Activated naive CD8-positive, alpha-beta T cell (primary cell): Measurements from ENCODE around the gene CHADL.

Experiments
- H3K27ac Mint-ChIP-seq: one replicate; pipeline ENCODE4 v1.8.0; 2021; ENCODE audit warnings: mixed read lengths
- H3K27me3 Mint-ChIP-seq: one replicate; pipeline ENCODE4 v1.8.0; 2021; ENCODE audit warnings: mixed read lengths
- H3K36me3 Mint-ChIP-seq: one replicate; pipeline ENCODE4 v1.8.0; 2021; ENCODE audit warnings: mixed read lengths
- H3K4me1 Mint-ChIP-seq: one replicate; pipeline ENCODE4 v1.8.0; 2021; ENCODE audit warnings: low read depth, mixed read lengths
- H3K4me3 Mint-ChIP-seq: one replicate; pipeline ENCODE4 v1.8.0; 2021; ENCODE audit warnings: mild to moderate bottlenecking, mixed read lengths
- H3K9me3 Mint-ChIP-seq: one replicate; pipeline ENCODE4 v1.8.0; 2021; ENCODE audit warnings: low read depth, mixed read lengths

CHADL gene

DNA sequence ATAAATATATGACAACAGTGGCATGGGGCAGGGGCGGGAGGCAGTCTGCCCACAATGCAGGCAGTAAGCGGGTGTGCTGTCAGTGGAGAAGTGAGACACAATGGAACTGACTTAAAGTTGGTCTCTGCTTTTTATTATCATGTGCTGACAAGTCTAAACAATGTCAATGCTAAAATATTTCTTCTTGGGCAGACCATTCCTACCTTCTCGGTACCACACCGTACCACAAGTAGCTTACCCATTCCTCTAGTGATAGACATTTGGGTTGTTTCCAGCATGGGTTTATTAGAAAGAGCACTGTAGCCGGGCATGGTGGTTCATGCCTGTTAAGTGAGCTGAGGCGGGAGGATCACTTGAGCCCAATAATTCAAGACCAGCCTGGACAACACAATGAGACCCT, 2.6 kb upstream of the CHADL start:
- H3K9me3 Mint-ChIP-seq = no peaks in the 10 kb centered on the region
- no peak overlapping the region for H3K4me3 Mint-ChIP-seq
- H3K27ac Mint-ChIP-seq = no peak overlapping the region
- H3K36me3 Mint-ChIP-seq = no peaks in the 10 kb centered on the region
- H3K4me1 Mint-ChIP-seq = peaks cover 4% of the 10 kb centered on the region
- H3K27me3 Mint-ChIP-seq = no peaks in the 10 kb centered on the region

DNA sequence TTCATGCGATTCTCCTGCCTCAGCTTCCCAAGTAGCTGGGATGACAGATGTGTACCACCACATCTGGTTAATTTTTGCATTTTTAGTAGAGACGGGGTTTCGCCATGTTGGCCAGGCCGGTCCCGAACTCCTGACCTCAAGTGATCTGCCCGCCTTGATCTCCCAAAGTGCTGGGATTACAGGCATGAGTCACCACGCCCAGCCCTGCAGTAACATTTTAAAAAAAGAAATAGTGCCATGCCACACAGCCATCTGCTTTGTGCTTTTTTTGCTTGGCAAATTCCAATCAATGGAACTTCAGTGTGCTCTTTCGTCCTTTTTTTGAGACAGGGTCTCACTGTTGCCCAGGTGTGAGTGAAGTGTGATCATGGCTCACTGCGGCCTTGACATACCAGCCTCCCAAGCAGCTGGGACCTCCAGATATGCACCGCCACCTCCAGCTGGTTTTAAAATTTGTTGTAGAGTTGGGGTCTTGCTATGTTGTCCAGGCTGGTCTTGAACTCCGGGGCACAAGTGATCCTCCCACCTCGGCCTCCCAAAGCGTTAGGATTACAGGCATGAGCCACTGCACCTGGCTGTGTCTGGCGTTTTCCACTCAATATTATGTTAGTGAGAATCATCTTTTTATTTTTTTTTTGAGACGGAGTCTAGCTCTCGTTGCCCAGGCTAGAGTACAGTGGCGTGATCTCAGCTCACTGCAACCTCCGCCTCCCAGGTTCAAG, 1.8 kb upstream of the CHADL start:
- no peak overlapping the region for H3K4me3 Mint-ChIP-seq
- no peaks in the 10 kb centered on the region for H3K9me3 Mint-ChIP-seq
- no peaks in the 10 kb centered on the region for H3K36me3 Mint-ChIP-seq
- H3K27me3 Mint-ChIP-seq = no peaks in the 10 kb centered on the region
- no peak overlapping the region for H3K27ac Mint-ChIP-seq
- H3K4me1 Mint-ChIP-seq = peaks cover 4% of the 10 kb centered on the region

DNA sequence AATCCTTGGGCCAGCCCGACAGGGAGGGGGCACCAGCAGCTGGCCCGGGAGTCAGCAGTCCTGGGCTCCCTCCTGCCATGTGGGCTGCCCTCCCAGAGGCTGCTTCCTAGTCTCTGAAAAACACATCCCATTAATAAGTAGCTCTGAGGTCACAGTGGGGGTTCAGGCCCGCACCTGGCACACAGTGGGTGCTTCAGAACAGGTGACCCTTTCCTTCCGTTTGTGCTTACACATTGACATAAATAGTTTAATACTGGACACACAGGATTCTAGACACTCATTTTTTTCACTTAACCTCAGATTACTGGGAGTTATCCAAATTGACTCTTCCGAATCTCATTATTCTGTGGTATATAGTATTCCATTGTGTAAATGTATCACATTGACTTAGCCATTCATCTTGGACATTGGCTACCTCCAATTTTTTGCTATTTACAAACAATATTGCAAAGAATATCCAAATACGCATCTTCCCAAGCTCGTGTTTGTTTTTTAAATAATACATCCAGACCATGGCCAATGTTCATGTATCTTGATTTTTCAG, 474 bp upstream of the CHADL start:
- Mint-ChIP-seq H3K4me3 (no peak overlapping the region), H3K27me3 (no peaks in the 10 kb centered on the region), H3K9me3 (no peaks in the 10 kb centered on the region), H3K36me3 (no peaks in the 10 kb centered on the region), H3K4me1 (peaks cover 10% of the 10 kb centered on the region), H3K27ac (no peak overlapping the region)

DNA sequence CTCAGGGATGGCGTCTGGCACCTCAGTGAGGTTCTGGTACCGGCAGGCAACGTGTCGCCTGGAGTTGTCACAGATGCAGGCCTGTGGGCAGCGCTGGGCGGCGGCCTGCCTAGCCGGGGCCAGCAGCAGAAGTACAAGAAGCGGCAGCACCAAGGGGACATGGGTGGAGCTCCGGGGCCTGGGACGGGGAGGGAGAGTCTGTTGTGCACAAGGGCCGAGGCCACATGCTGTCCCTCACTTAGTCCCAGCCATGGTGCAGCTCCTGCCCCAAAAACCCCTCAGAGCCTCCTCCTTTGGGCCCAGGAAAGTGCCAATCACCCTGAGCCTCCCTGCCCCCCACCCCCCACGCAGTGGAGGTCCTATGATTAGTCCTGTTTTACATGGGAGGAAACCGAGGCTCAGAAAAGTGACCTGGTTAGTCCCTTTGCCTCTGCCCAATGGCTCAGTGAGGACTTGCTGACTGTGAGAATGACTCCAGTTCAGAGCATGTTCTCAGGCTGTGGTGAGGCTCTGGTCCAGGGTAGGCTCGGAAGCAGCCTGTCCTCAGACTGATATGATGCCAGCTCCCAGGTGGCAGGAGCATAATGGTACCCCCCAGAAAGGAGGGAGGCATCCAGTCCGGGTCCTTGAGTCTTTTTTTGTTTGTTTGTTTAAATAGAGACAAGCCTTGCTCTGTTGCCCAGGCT, 1.1 kb downstream of the CHADL start:
- Mint-ChIP-seq H3K4me1 (peaks cover 10% of the 10 kb centered on the region), H3K9me3 (no peaks in the 10 kb centered on the region), H3K27me3 (no peaks in the 10 kb centered on the region), H3K27ac (no peak overlapping the region), H3K36me3 (no peaks in the 10 kb centered on the region), H3K4me3 (no peak overlapping the region)

DNA sequence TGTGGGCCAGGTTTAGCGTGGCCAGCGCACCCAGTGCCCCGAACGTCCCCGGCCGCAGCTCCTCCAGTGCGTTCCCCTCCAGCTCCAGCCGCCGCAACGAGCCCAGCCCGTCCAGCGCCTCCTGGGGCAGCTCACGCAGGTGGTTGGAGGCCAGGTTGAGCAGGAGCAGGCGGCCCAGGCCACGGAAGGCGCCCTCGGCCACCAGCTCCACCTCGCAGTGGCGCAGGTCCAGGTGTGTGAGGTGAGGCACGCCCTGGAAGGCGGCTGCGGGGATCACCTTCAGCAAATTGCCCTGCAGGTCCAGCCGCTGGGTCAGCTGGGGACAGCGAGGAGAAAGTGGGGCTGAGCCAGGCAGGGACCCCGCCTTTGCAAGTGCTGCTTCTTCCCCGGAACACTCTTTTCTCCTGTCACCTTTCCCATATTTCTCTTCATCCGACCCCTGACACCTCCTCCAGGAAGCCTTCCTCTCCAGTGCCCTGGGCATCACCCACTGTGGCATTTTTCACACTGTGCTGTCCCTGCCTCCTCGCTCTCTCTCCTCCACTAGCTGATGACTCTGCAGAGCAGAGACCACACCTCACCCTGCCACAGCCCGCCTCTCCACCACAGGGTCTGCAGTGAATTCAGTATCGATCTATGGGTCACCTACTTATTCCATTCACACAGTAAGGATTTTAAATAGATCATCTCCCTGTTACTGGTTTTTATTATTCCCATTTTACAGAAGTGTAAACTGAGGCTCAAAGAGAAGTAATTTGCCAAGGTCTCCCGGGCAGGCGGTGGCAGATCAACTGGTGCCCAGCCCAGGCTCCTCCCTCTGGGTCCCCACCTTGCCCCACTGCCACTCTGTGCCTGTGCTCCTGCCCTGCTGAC, 1.9 kb downstream of the CHADL start:
- H3K27ac Mint-ChIP-seq = peak overlapping the region; percentile 13
- no peaks in the 10 kb centered on the region for H3K9me3 Mint-ChIP-seq
- H3K4me1 Mint-ChIP-seq = peaks cover 10% of the 10 kb centered on the region
- H3K36me3 Mint-ChIP-seq = no peaks in the 10 kb centered on the region
- no peaks in the 10 kb centered on the region for H3K27me3 Mint-ChIP-seq
- H3K4me3 Mint-ChIP-seq = peak overlapping the region; percentile 78

DNA sequence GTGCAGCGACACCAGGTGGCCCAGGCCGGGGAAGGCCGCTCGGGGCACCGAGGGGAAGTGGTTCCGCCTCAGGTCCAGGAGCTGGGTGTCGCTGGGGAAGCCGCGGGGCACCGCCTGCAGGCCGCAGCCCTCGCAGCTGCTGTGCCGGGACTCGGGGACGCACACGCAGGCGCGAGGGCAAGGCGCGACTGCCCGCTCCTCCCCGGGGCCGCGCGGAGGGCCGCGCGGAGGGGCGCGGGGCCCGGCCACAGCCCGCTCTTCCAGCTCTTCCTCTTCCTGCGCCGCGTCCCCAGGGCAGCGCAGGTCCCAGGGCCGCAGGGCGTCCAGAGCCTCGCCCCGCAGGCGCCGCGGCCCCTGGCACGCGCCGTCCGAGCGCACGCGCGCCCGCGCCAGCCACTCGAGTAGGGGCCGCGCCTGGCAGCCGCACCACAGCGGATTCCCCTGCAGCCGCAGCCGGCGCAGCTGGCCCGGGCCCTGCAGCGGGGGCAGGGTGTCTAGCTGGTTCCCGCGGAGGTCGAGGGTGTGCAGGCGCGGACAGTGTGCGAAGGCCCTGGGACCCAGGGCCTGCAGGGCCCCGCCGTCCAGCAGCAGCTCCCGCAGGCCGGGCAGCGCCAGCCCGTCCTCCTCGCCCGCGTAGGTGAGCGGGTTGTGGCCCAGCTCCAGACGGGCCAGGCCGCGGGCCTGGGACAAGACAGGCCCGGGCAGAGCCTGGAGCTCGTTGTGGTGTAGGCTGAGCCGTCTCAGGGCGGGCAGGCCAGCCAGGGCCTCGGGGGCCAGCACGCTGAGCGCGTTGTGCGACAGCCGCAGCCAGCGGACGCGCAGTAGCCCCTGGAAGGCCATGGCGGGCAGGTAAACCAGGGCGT, 2.8 kb downstream of the CHADL start:
- Mint-ChIP-seq H3K4me1 (peaks cover 10% of the 10 kb centered on the region), H3K4me3 (peak overlapping the region; percentile 70), H3K36me3 (no peaks in the 10 kb centered on the region), H3K27ac (no peak overlapping the region), H3K9me3 (no peaks in the 10 kb centered on the region), H3K27me3 (no peaks in the 10 kb centered on the region)

DNA sequence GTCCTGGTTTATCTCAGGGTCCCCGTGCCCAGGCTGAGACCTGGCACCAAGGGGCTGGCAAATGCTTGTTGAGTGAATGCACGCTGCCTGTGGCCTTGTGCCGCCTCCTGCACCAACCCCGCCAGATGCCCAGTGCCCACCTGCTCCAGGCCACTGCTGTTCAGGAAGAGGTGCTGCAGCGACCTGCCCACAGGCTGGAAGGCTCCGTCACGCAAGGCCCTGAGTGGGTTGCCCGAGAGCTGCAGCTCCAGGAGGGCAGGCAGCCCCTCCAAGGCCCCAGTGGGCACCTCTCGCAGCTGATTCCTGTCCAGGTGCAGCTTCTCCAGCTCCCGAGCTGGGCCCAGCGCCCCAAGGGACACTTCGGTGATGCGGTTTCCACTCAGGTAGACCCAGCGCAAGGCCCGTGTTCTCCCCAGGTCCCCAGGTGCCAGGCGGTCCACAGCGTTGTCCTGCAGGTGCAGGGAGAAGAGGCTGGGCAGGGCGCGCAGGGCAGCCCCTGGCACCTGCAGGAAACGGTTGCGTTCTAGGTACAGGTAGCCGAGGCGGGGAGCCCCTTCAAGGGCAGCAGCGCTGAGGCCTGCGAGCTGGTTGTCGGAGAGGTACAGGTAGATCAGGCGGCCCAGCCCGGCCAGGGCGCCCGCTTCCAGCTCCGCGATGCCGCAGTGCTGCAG, 3.6 kb downstream of the CHADL start:
- peak overlapping the region; percentile 70 for H3K4me3 Mint-ChIP-seq
- peaks cover 10% of the 10 kb centered on the region for H3K4me1 Mint-ChIP-seq
- no peaks in the 10 kb centered on the region for H3K9me3 Mint-ChIP-seq
- H3K27ac Mint-ChIP-seq = peak overlapping the region; percentile 58
- H3K27me3 Mint-ChIP-seq = no peaks in the 10 kb centered on the region
- H3K36me3 Mint-ChIP-seq = no peaks in the 10 kb centered on the region

DNA sequence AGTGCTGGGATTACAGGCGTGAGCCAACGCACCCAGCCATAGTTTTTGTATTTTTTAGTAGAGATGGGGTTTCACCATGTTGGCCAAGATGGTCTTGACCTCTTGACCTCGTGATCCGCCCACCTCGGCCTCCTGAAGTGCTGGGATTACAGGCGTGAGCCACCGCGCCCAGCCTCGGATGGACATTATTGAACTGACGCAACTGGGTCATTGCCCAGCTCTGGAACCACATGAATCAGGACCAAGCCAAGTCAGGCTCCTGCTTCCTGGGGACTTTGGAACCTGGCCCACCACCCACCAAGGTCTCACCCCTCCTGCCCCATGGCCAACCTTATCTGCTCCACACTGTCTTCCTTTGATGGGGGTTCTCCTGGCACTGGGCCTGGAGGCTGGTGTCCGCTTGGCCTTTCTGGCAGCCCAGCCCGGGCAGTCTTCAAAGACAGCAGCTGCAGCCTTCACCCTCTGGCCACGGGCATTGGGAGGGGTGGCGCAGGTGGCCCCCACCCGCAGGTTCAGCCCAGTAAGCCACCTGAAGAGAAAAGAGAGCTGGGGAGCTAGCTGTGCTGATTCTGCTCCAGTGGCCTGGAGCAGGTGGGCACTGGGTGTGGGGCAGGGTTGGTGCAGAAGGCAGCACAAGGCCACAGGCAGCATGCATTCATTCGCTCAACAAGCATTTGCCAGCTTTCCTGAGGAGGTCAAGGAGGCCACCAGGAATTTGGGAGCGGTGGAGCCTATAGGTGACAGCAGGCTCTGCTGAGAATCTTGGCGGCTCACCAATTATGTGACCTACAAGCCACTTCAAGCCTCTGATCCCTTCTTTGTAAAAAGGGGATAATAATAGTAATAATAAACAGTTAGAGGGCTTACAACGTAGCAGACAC, 5.7 kb downstream of the CHADL start:
- Mint-ChIP-seq H3K9me3 (no peaks in the 10 kb centered on the region), H3K4me1 (peaks cover 10% of the 10 kb centered on the region), H3K36me3 (no peaks in the 10 kb centered on the region), H3K4me3 (no peak overlapping the region), H3K27ac (no peak overlapping the region), H3K27me3 (no peaks in the 10 kb centered on the region)

DNA sequence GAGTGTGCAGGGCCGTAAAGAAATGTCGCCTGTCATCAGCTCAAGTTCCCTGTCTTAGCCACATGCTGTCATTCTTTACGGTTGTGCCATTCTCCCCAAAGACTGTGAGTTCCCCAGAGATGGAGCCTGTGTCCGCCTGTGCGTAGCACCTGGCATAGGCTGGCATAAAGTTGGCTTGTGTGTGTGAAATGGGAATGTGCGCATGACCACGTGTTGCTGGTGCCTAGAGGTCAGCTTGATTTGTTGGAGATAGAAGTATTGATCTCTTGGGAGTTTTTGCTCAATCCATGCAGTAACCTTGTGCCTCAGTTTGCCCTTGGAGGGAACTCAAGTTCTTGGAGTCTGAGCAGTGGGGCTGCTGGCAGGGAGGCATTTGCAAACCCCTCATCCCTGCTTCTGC, 9.4 kb downstream of the CHADL start:
- no peak overlapping the region for H3K27ac Mint-ChIP-seq
- H3K9me3 Mint-ChIP-seq = no peaks in the 10 kb centered on the region
- no peaks in the 10 kb centered on the region for H3K27me3 Mint-ChIP-seq
- no peaks in the 10 kb centered on the region for H3K36me3 Mint-ChIP-seq
- H3K4me1 Mint-ChIP-seq = no peaks in the 10 kb centered on the region
- no peak overlapping the region for H3K4me3 Mint-ChIP-seq

DNA sequence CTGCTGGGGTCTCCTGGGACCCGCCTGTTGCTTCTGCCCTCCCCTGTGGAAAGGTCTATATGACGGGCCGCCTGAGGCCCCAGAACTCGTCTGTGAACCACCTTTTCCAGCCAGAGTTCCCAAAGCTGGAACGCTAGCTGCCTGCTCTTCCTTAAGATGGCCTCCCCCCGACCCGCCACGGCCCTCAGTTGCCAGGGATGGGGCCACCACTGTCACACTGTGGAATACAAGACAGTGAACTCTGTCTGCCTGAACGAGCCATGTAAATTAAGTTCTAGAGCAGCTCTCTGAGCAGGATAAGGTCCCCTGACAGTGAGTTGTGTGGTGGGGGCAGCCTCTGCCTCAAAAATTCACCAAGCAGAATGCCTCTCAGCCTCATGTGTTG, 10.3 kb downstream of the CHADL start:
- H3K36me3 Mint-ChIP-seq = no peaks in the 10 kb centered on the region
- no peak overlapping the region for H3K27ac Mint-ChIP-seq
- no peak overlapping the region for H3K4me3 Mint-ChIP-seq
- H3K4me1 Mint-ChIP-seq = no peaks in the 10 kb centered on the region
- no peaks in the 10 kb centered on the region for H3K27me3 Mint-ChIP-seq
- H3K9me3 Mint-ChIP-seq = no peaks in the 10 kb centered on the region

DNA sequence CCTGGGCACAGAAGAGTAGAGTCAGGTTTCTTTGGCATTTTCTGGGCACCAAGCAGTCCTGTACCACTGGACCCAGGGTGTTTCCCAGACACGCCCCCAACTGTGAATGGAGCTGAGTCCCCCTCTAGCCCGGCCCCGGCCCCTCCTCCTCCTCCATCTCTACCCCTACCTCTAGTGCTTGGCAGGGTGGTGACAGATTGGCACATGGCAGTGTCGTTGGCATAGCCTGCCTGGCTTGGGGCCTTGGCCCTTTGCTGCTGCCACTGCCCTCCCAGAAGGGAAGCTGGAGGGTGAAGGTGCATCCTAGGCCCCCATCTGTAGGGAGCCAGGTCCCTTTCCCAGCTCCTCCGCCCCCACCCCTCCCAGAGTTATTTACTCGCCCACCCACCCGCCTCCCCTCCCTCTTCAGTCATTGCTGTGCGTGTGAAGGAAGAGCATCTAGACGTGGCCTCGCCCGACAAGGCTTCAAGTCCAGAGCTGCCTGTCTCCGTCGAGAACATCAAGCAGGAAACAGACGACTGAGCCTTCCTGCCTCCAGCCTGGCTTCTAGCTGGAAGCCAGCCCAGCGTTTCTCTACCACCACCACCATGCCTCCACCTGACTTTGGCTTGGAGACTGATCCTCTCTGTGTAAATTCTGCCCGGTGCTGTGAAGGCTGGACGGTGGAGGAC, 10.9 kb downstream of the CHADL start:
- Mint-ChIP-seq H3K27ac (no peak overlapping the region), H3K4me1 (no peaks in the 10 kb centered on the region), H3K36me3 (no peaks in the 10 kb centered on the region), H3K4me3 (no peak overlapping the region), H3K9me3 (no peaks in the 10 kb centered on the region), H3K27me3 (no peaks in the 10 kb centered on the region)

DNA sequence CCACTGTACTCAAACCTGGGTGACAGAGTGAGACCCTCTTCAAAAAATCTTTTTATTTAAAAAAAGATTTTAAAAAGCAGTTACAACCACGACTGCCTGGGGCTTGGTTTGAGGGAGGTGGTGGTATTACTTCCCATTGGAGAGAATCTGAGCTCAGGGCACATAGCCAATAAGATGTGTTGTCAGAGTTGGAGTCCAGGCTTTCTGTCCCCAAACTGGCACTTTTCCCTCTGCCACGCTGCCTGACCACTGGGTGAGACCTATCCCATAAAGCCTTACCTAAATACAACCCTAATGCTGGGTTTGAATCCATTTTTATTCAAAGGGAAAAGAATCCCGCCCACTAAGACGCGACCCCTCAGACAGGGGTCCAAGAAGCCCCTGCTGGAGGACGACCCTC, 11.5 kb downstream of the CHADL start:
- no peaks in the 10 kb centered on the region for H3K27me3 Mint-ChIP-seq
- H3K36me3 Mint-ChIP-seq = no peaks in the 10 kb centered on the region
- H3K9me3 Mint-ChIP-seq = no peaks in the 10 kb centered on the region
- H3K27ac Mint-ChIP-seq = no peak overlapping the region
- no peak overlapping the region for H3K4me3 Mint-ChIP-seq
- H3K4me1 Mint-ChIP-seq = no peaks in the 10 kb centered on the region
